Neutrophil (primary cell): ENCODE data around the gene GJA1.

Source experiments
- H3K27ac ChIP-seq: fragments of 200-600 bp; sonication (generic); 2 replicates; pipeline ENCODE4 v1.5.1; 2016; ENCODE audit warnings: mild to moderate bottlenecking, moderate library complexity
- H3K27me3 ChIP-seq: fragments of 200-600 bp; sonication (generic); 2 replicates; pipeline ENCODE4 v1.6.0; 2016; ENCODE audit warnings: mild to moderate bottlenecking
- H3K36me3 ChIP-seq: fragments of 200-600 bp; sonication (generic); 2 replicates; pipeline ENCODE4 v1.5.1; 2017
- H3K4me1 ChIP-seq, 2 experiments: fragments of 200-600 bp in 1 of 2; sonication (generic) in 1 of 2; 1 replicate in 1 of 2; 2 replicates in 1 of 2; pipeline versions ENCODE4 v1.5.1 to v1.6.1; 2013 to 2016; ENCODE audit warnings: low read depth in 1 of 2, low read length in 1 of 2, mild to moderate bottlenecking in 1 of 2, moderate library complexity in 1 of 2; ENCODE audit not compliant: control insufficient read depth in 1 of 2, insufficient read depth in 1 of 2
- H3K4me3 ChIP-seq, 2 experiments: fragments of 200-600 bp in 1 of 2; sonication (generic) in 1 of 2; 1 replicate in 1 of 2; 2 replicates in 1 of 2; pipeline ENCODE4 v1.5.1; 2013 to 2016; ENCODE audit warnings: low read depth in 1 of 2, low read length in 1 of 2, mild to moderate bottlenecking in 1 of 2, moderate library complexity in 1 of 2
- H3K9me3 ChIP-seq: fragments of 200-600 bp; sonication (generic); 2 replicates; pipeline ENCODE4 v1.5.1; 2016
- TF ChIP-seq, protein P1 (sequence below): fragments of 200-600 bp; sonication (generic); IDR thresholded peaks from 2 replicates; pipeline ENCODE4 v1.5.1; 2016; ENCODE audit warnings: antibody characterized with exemption

GJA1 gene

DNA sequence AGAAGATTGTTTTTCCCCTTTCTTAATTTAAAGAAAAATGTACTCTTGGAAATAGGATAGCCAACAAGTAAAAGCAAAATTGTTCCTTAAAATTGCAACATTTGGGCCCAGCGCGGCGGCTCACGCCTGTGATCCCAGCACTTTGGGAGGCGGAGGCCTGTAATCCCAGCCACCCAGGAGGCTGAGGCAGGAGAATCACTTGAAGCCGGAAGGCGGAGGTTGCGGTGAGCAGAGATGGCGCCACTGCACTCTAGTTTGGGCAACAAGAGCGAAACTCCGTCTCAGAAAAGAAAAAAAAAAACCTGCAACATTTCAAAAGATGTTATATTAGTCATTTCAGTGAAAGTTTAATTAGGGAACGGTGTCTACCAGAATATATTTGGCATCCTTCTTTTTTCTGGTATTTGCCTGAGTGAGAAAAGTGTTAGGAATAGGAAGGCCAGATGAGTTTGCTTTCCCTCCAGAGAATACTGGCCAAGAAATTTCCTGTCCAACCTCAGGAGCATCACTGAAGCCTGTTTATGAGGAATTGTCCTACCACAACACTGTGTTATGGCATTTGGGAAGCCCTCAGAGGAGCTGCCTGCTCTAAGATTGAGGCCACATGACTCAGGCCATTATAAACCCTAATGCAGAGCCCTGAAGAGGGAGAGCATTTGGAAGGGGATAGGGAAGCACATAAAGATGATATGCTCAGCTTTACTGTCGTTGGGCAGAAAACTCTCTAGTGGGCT, 1.2 kb upstream of the GJA1 start:
- H3K27me3 ChIP-seq, result peaks cover 54% of the 10 kb centered on the region

DNA sequence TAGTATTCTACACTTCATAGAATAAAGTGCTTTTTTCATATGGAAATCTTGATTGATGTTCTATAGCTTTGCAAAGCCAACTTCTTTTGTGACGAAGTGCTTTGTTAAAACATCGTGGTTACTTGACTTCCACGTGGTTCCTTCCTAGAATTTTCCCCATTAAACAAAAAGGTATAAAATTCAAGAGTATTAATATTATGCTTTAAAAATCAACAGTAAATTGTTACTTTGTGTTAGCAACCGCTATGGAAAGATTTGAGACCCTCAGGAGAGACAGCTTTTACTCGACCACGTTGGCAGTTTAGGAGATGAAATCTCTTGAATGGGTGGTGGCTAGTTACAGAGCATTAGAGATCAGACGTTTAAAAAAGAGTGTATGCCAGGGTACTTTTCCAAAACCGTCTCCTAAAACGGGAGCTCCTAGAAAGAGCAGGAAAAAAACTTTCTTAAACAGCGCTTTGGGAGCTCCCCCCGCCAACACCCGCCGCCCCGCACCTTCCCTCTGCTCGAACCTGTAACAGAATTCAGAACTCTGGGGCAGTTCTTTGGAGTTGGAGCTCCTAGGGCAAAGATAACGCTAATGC, 920 bp downstream of the GJA1 start:
- no peaks in the 10 kb centered on the region for H3K9me3 ChIP-seq
- TF ChIP-seq, protein P1, sequence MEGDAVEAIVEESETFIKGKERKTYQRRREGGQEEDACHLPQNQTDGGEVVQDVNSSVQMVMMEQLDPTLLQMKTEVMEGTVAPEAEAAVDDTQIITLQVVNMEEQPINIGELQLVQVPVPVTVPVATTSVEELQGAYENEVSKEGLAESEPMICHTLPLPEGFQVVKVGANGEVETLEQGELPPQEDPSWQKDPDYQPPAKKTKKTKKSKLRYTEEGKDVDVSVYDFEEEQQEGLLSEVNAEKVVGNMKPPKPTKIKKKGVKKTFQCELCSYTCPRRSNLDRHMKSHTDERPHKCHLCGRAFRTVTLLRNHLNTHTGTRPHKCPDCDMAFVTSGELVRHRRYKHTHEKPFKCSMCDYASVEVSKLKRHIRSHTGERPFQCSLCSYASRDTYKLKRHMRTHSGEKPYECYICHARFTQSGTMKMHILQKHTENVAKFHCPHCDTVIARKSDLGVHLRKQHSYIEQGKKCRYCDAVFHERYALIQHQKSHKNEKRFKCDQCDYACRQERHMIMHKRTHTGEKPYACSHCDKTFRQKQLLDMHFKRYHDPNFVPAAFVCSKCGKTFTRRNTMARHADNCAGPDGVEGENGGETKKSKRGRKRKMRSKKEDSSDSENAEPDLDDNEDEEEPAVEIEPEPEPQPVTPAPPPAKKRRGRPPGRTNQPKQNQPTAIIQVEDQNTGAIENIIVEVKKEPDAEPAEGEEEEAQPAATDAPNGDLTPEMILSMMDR, result no peak
- peaks cover 64% of the 10 kb centered on the region for H3K27me3 ChIP-seq
- H3K4me1 ChIP-seq, result no peaks in the 10 kb centered on the region
- no peaks in the 10 kb centered on the region for H3K36me3 ChIP-seq
- no peak overlapping the region for H3K27ac ChIP-seq
- H3K4me3 ChIP-seq, result no peak overlapping the region

More for the DNA sequence above, 1.2 kb upstream of the GJA1 start:
- TF ChIP-seq, protein P1, result no peak
- H3K36me3 ChIP-seq, result no peaks in the 10 kb centered on the region
- H3K9me3 ChIP-seq, result no peaks in the 10 kb centered on the region
- H3K4me1 ChIP-seq, result no peaks in the 10 kb centered on the region
- H3K27ac ChIP-seq, result no peak overlapping the region
- H3K4me3 ChIP-seq, result no peak overlapping the region

DNA sequence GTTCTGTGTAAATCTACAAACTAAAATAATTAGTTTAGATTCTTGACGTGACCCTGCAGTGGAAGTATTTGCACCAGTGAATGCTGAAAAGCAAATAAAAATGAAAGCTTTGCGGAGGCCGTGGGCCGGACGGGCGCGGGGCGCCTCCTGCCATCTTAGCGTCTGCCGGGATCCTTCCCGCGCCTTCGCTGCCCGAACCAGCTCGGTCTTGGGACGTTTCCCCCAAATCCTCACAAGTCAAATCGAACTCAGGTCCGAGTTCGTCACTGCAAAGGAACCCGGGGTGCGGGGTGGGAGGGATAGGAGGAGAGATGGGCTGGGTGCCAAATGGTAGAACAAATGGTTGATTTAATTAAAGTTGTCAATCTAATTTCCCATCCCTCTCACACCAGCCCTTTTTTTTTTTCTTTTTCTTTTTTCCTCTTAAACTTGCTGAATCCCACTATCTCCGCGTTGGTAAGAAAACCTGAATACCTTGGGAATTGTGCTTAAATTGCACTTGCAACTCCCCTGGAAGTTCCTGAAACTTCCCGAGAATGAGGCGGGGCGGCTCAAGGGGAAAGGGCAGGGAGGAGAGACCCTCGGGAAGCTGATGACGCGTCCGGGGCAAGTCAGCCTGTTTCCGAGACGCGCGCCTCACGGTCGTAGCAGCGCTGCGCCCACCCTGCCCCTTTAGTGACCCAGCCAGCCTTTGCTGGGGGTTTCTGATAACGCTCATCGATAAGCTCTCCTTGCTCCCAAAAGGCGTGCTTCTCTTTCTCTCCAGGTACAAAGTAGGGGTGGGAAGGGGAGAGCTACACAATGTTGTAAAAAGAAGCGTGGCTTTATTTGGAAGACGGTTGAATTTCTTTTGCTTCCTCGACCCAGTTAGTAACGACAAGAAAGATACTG, 1.8 kb downstream of the GJA1 start:
- H3K27me3 ChIP-seq, result peaks cover 64% of the 10 kb centered on the region
- no peak overlapping the region for H3K27ac ChIP-seq
- no peaks in the 10 kb centered on the region for H3K9me3 ChIP-seq
- H3K4me3 ChIP-seq, result no peak overlapping the region
- H3K4me1 ChIP-seq, result no peaks in the 10 kb centered on the region
- TF ChIP-seq, protein P1, result no peak
- no peaks in the 10 kb centered on the region for H3K36me3 ChIP-seq

DNA sequence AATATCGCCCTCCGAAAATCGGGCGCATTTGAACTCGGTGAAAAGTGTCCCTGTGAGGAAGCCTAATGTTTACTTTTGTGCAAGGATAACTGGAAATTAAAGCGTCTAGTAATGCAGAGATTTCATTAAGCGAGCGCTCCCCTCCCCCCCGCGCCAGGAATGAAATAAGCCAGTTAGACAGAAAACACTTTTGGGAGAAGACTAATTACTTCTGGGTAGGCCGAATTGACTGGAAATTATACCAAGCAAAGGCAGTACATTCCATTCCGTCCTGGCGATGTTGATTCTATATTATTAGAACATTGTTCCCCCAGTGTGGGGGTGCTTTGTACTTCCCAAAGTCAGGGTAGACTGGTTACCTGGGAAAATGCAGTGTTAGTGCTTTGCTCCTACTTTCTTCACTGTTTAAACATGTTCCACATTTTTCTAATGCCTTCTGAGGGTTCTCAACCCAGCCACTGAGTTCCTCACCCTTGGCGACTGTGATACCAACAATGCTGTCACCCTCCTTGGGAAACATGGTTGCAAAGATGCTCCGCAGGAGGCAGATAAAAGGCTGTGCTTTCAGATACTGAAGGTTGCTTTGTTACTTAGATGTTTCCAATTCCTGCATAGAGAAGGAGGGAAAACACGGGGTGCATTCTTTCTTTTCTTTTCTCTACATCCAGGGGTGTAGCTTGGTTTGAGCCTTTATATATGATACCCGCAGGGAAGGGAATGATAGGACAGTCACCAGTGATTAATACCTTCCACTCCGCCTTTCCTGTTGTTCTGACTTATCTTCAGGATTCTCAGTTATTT, 2.6 kb downstream of the GJA1 start:
- Histone ChIP-seq H3K27ac (no peak overlapping the region), H3K9me3 (no peaks in the 10 kb centered on the region), H3K36me3 (no peaks in the 10 kb centered on the region), H3K4me3 (no peak overlapping the region), H3K27me3 (peaks cover 64% of the 10 kb centered on the region), H3K4me1 (no peaks in the 10 kb centered on the region)
- TF ChIP-seq, protein P1, result no peak

DNA sequence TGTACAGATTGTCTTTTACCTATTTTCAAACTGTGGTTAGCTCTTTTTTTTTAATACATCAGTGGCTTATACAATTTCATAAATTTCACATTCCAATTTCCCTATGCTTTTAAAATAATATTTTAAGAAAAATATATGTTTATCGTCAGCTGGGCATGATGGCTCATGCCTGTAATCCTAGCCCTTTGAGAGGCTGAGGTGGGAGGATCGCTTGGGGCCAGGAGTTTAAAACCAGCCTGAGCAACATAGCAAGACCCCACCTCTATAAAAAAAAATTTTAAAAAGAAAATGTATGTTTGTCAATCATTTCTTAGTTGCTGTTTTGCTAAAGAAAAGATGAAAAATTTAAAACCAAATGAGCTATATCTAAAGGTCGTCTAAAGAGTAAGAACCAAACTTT, 3.4 kb downstream of the GJA1 start:
- Histone ChIP-seq H3K9me3 (no peaks in the 10 kb centered on the region), H3K4me3 (no peak overlapping the region), H3K27me3 (peaks cover 64% of the 10 kb centered on the region), H3K27ac (no peak overlapping the region), H3K36me3 (no peaks in the 10 kb centered on the region), H3K4me1 (no peaks in the 10 kb centered on the region)
- TF ChIP-seq, protein P1, result no peak
